SU-DHL-6 (cell line): ENCODE data around the gene TRAF3IP1.

Experiments
- EZH2phosphoT487 ChIP-seq: fragments of 200-600 bp; sonication (generic), shearing (Covaris generic); conservative IDR thresholded peaks from 2 replicates; pipeline ENCODE4 v1.6.1; 2018; ENCODE audit warnings: mild to moderate bottlenecking, antibody characterized with exemption, low read length, moderate library complexity, mixed read lengths
- TF ChIP-seq, protein P1 (sequence below): fragments of 200-600 bp; sonication (generic); IDR thresholded peaks from one replicate; pipeline ENCODE4 v1.5.1; 2017; ENCODE audit warnings: antibody characterized with exemption, mild to moderate bottlenecking, low read length, moderate library complexity; ENCODE audit not compliant: insufficient read depth, poor library complexity, severe bottlenecking

DNA sequence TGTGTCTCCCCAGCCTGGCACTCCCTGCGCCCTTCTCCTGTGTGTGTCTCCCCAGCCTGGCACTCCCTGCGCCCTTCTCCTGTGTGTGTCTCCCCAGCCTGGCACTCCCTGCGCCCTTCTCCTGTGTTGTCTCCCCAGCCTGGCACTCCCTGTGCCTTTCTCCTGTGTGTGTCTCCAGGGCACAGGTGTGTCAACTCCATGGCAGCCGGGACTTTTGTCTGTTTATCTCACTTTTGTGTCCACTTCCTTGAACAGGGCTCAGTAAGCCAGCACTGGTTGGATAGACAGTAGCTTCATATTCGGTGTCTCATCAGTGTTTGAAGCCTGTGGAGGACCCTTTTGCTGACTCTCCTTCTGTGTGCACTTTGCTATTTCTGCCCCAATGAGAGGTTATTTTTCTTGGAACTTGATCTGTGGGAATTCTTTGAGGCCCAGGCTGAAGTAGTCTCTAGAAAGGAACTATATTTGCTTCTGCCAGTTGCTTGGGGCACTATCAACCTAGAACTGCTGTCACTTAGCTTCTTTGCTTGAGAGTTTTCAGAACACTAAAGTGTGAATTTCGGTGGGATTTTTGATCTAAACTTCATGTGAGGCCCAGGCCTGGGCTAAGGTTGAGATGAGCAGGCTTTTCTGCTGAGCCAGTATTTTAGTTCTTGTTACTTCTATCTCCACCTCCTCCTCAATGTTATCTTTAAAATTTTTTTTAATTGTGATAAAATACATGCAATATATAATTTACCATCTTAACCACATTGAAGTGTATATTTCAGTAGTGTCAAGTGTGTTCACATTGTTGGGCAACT lies 98.1 kb downstream of the TRAF3IP1 start:
- TF ChIP-seq, protein P1, sequence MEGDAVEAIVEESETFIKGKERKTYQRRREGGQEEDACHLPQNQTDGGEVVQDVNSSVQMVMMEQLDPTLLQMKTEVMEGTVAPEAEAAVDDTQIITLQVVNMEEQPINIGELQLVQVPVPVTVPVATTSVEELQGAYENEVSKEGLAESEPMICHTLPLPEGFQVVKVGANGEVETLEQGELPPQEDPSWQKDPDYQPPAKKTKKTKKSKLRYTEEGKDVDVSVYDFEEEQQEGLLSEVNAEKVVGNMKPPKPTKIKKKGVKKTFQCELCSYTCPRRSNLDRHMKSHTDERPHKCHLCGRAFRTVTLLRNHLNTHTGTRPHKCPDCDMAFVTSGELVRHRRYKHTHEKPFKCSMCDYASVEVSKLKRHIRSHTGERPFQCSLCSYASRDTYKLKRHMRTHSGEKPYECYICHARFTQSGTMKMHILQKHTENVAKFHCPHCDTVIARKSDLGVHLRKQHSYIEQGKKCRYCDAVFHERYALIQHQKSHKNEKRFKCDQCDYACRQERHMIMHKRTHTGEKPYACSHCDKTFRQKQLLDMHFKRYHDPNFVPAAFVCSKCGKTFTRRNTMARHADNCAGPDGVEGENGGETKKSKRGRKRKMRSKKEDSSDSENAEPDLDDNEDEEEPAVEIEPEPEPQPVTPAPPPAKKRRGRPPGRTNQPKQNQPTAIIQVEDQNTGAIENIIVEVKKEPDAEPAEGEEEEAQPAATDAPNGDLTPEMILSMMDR, result no peak
- no peak for TF ChIP-seq EZH2phosphoT487
